Pancreas (tissue), 10 donors: ENCODE data around the gene INTS11. TPM values are rescaled to one million over a fixed set of nuclear protein-coding genes. Genes with fewer than 3 reads are reported as not detected.
A peak's percentile ranks its signal among the peaks of the same experiment; 100 is the strongest.

Experiments used
- ATAC-seq, 4 donors: fragments of 200-7000 bp; cut with Tn5 transposase; one replicate each; pipeline versions ENCODE4 v1.8.0 to v1.9.1; 2020; ENCODE audit warnings: mild to moderate bottlenecking in 4 of 4, moderate library complexity in 4 of 4
- DNase-seq, 6 donors: peaks; one replicate each; pipeline ENCODE4 v3.0.0-alpha.2; 2020
- FAIRE-seq: peaks from 2 replicates; lab custom pipeline; 2012; peaks lifted over from hg19 to GRCh38; lab: Jason Lieb, UNC
- H3K27ac ChIP-seq, 4 donors: fragments of 200-600 bp; sonication (generic); 1 replicate in 3 of 4; 2 replicates in 1 of 4; pipeline versions ENCODE4 v1.5.0 to v1.8.0; 2020
- H3K27me3 ChIP-seq, 4 donors: fragments of 200-600 bp; one replicate each; pipeline ENCODE4 v1.8.0; 2021
- H3K36me3 ChIP-seq, 3 donors: fragments of 200-600 bp; sonication (generic) in 1 of 3; one replicate each; pipeline versions ENCODE4 v1.5.0 to v1.8.0; 2020 to 2021
- H3K4me1 ChIP-seq, 3 donors: fragments of 200-600 bp; one replicate each; pipeline ENCODE4 v1.8.0; 2021
- H3K4me3 ChIP-seq, 4 donors: fragments of 200-600 bp; sonication (generic) in 2 of 4; one replicate each; pipeline versions ENCODE4 v1.5.0 to v1.8.0; 2020 to 2021
- H3K9me3 ChIP-seq, 4 donors: fragments of 200-600 bp; one replicate each; pipeline ENCODE4 v1.8.0; 2021
- WGBS, 2 donors: extraction: QIAGEN DNeasy Blood & Tissue Kit; methylation state at CpG; one replicate each; pipeline ENCODE4 v1.1.7; 2013; 5-methylcytosine and 5-hydroxymethylcytosine counted together
- intact Hi-C, 3 donors: fragments of 100-400 bp; cut with DNase I; formaldehyde crosslinking; loops; one replicate each; pipeline versions ENCODE4 v1.11.1 to v1.14.2; 2022
- polyA plus RNA-seq, 2 donors: library from polyadenylated mRNA; stranded (reverse); fragments of 200-250 nt; gene quantifications; one replicate each; pipeline ENCODE4 v1.2.3, GENCODE V29; 2013
- total RNA-seq, 6 donors: library from RNA; stranded (reverse); fragmentation: NEBNext Ultra II Directional in 4 of 6; extraction: Animal tissue kit (Norgen Biotek cat#: 25700) in 4 of 6; gene quantifications; one replicate each; pipeline versions ENCODE4 v1.2.1 to v1.2.4, GENCODE V29; 2021 to 2023
- TF ChIP-seq, protein P1 (sequence below), 4 donors: fragments of 200-600 bp; sonication (generic) in 3 of 4; IDR thresholded peaks; one replicate each; pipeline versions ENCODE4 v1.5.0 to v1.8.0; 2021; ENCODE audit warnings: antibody characterized with exemption in 4 of 4
- donor health status: healthy with polysubstance abuse.
- donor health status: DM: no; HTN: no; CAD: no; lungs with moderate emphysema.
- donor health status: DM: no; HTN: no; CAD: no.
- donor health status: control.
- donor health status: control.
- donor health status: Bipolar disorder and iron deficiency.
- donor health status: DM: yes; HTN: yes; CAD: no.
- donor health status: DM: no; HTN: no; CAD: no.
- donor health status: DM: no; HTN: no; CAD: no.
- donor health status: DM: yes; HTN: yes; CAD: no.

The INTS11 gene
- total and polyA plus RNA-seq, 8 donors: 33.4 to 311 (median 58.9) TPM

DNA sequence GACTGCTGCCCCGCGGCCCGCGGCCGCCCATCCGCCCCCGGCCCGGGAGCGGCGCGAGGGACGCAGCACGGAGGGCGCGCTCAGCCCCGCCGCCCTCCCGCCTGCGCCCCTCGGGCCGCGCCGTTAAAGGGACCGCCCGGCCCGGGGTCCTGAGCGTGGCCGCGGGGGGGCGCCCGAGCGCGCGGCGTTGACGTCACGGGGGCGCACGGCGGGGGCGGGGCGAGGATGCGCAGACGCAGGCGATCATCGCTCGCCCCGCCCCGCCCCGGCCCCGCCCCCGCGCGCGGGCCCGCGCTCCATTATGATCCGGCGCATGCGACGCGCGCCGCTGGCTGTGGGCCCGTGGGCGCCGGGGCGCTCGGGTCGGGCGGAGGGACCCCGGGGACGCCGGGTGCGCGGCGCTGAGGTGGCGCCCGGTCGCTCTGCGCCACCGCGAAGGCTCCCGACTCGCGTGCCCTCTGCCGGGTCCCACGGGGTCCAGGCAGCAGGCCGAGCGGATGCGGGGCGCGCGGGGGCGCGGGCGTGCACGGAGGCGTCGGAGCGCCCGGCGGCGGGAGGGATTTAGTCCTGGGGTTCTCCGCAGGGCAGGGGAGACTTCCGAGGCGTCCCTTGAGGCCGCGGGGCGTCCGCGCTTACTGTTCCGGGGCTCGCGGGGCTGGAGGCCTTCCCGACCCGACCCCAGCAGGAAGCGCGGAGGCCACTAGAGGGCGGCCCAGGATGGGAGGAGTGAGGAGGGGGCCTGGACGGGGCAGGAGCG is 25.0 kb upstream of the INTS11 start, which contains the start of gene DVL1:
Gene DVL1 (minus strand): TSS at position 163 of the 757 bp plus-strand sequence. CDS start 353 bp downstream, outside the sequence.
- Histone ChIP-seq H3K27ac (peak within 1 kb of the TSS; percentile 53 to 78 (median 71)), H3K36me3 (no peaks in the 10 kb centered on the region), H3K9me3 (no peaks in the 10 kb centered on the region), H3K27me3 (no peaks in the 10 kb centered on the region), H3K4me3 (peak within 1 kb of the TSS; percentile 55 to 81 (median 68)), H3K4me1 (peaks cover 8 to 20% (median 11%) of the 10 kb centered on the region in 3 donors)
- ATAC-seq (peak; percentile 42 to 66 (median 50)), FAIRE-seq (no peak), DNase-seq (peak in 4 of 6 donors; percentile 66 to 92 (median 76))
- TF ChIP-seq, protein P1, sequence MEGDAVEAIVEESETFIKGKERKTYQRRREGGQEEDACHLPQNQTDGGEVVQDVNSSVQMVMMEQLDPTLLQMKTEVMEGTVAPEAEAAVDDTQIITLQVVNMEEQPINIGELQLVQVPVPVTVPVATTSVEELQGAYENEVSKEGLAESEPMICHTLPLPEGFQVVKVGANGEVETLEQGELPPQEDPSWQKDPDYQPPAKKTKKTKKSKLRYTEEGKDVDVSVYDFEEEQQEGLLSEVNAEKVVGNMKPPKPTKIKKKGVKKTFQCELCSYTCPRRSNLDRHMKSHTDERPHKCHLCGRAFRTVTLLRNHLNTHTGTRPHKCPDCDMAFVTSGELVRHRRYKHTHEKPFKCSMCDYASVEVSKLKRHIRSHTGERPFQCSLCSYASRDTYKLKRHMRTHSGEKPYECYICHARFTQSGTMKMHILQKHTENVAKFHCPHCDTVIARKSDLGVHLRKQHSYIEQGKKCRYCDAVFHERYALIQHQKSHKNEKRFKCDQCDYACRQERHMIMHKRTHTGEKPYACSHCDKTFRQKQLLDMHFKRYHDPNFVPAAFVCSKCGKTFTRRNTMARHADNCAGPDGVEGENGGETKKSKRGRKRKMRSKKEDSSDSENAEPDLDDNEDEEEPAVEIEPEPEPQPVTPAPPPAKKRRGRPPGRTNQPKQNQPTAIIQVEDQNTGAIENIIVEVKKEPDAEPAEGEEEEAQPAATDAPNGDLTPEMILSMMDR (IDR thresholded peaks at IDR 0.05): peak in 2 of 4 donors; percentile 11 to 22
- intact Hi-C loops: no loop called here
- WGBS, 2 donors: 1% methylated on average over 44 to 122 of the region's 122 CpGs

DNA sequence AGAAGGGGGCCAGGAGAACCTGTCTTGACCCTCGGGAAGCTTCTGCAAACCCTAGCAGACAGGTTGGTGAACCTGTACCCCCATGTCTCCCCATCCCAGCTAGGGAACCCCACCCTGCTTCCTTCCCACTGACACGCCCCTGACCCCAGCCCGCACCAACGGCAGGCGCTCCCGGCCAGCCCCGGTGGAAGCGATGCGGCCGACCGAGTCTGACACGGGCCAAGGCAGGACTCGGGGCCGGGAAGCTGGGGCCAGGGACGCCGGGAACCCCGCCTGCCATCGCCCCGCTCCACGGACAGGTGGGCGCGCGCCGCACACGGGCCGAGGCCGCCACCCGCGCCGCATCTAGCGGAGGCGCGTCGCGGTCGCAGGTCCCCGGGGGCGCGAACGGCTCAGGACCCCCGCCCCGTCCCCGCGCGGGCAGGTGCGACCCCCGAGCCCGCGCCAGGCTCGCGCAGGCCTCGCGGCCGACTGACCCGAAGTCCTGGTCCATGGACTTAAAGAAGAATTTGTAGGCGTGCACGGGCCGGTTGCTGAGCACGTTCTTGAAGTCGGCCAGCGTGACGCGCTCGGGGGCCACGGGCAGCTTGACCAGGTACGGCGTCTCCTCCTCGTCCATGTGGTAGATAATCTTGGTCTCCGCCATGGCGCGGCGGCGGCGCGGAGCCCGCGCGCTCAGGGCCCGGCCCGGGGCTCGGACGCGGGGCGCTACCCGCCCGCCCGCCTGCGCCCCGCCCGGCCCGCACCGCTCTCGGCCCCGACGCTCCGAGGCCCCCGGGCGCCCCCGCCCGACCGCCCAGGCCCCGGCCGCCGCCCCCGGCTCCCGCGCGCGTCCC is 24.2 kb upstream of the INTS11 start:
- ATAC-seq (peak; percentile 2 to 10 (median 8)), FAIRE-seq (no peak), DNase-seq (peak in 2 of 6 donors; percentile 61 to 69)
- WGBS, 2 donors: 0 to 1% methylated on average over 67 to 109 of the region's 109 CpGs
- TF ChIP-seq, protein P1 (IDR thresholded peaks at IDR 0.05): no peak
- intact Hi-C loops: no loop called here
- H3K27ac ChIP-seq: peak overlapping the region; percentile 53 to 78 (median 71)
- H3K9me3 ChIP-seq: no peaks in the 10 kb centered on the region
- H3K36me3 ChIP-seq: no peaks in the 10 kb centered on the region
- no peaks in the 10 kb centered on the region for H3K27me3 ChIP-seq
- H3K4me3 ChIP-seq: peak overlapping the region; percentile 55 to 81 (median 66)
- peaks cover 8 to 20% (median 11%) of the 10 kb centered on the region in 3 donors for H3K4me1 ChIP-seq

DNA sequence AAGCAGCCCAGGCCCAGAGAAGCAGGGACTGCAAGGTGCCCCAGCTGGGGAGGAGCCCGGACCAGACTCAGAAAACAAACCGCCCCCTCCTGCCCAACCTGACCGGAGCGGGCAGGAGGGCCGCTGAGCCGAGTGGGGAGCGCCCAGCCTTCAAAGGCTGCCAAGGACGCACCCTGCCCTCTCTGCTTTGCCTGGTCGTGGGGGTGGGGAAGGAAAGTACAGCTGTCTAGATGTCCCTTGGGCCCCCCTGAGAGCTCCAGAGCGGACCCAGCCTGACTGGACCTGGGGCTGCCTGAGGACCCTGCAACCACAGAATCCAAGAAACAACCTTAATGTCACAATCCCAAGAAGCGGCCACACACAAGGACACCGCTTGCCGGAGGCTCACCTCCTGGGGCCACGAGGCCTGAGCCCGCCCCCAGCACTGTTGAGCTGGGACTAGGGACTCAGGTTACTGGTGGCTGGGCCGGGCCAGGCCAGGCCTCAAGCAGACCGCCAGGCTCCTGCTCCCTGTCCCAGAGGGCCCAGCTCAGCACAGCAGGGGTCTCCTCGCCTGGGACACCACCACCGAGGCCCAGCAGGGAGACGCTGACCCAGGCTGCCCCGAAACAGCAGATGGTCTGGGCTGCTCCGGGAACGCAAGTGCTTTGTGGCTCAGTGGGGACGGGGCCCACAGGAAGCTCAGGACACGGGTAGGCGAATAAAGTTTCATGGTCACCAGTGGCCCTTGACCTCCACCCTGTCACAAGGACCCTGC is 23.4 kb upstream of the INTS11 start:
- Histone ChIP-seq H3K4me1 (peaks cover 8 to 20% (median 11%) of the 10 kb centered on the region in 3 donors), H3K27me3 (no peaks in the 10 kb centered on the region), H3K4me3 (peak overlapping the region; percentile 55 to 81 (median 66)), H3K36me3 (no peaks in the 10 kb centered on the region), H3K9me3 (no peaks in the 10 kb centered on the region), H3K27ac (peak overlapping the region; percentile 53 to 78 (median 71))
- peak; percentile 55 to 79 (median 66) for ATAC-seq
- 7 to 11% methylated on average over 26 of the region's 26 CpGs for WGBS, 2 donors
- FAIRE-seq: no peak
- DNase-seq: peak in 4 of 6 donors; percentile 66 to 73 (median 72)
- TF ChIP-seq, protein P1 (IDR thresholded peaks at IDR 0.05): no peak
- intact Hi-C loops: no loop called here

DNA sequence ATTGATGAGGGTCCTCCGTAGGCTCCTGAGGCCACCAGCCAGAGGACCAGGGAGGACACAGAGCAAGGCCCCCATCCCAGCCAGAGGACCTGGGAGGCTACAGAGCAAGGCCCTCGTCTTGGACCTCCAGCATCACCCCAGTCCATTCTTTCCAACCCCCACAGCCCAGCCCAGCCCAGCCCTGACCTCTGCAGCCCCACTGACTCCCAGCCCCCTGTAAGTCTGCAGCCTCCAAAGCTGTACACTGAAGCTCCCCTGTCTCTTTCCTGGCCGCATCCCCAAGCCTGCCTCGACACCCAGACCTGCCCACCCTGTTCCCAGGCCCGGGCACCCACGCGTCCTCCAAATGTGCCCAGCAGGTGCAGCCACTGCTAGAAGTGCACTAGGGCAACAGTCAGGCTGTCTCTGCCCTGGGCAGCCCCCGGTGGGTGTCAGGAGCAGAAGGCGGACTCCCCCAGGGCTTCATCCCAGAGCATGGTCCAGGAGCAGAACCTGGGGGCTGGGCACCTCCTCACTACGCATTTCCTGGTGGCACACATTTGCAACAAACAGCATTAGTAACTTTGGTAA is 22.7 kb upstream of the INTS11 start:
- intact Hi-C loops: no loop called here

More for the DNA sequence above, 22.7 kb upstream of the INTS11 start:
- FAIRE-seq: no peak
- no peaks in the 10 kb centered on the region for H3K36me3 ChIP-seq
- no peak for ATAC-seq
- WGBS, 2 donors: 42 to 52% methylated on average over 10 of the region's 10 CpGs
- DNase-seq: peak in 1 of 6 donors; percentile 34
- peak overlapping the region in 3 of 4 donors; percentile 66 to 78 (median 76) for H3K27ac ChIP-seq
- H3K27me3 ChIP-seq: no peaks in the 10 kb centered on the region
- TF ChIP-seq, protein P1 (IDR thresholded peaks at IDR 0.05): no peak
- peak overlapping the region in 3 of 4 donors; percentile 55 to 81 (median 68) for H3K4me3 ChIP-seq
- H3K4me1 ChIP-seq: peaks cover 8 to 20% (median 11%) of the 10 kb centered on the region in 3 donors
- no peaks in the 10 kb centered on the region for H3K9me3 ChIP-seq
